H9 (cell line): Measurements from ENCODE around the gene SRC. TPM values are rescaled to one million over a fixed set of nuclear protein-coding genes. Genes with fewer than 3 reads are reported as not detected.

Experiments
- DNase-seq: peaks from one replicate; pipeline ENCODE4 v3.0.0-alpha.2; 2017
- H2AFZ ChIP-seq: one replicate; pipeline ENCODE4 v1.6.1; 2013; ENCODE audit warnings: mild to moderate bottlenecking, low read length, control low read depth, moderate library complexity
- H2AK5ac ChIP-seq: 2 replicates; pipeline ENCODE4 v1.6.1; 2013; ENCODE audit warnings: low read length, control low read depth, mixed read lengths; ENCODE audit not compliant: insufficient read length
- H2BK120ac ChIP-seq: one replicate; pipeline ENCODE4 v1.6.1; 2013; ENCODE audit warnings: low read depth, mild to moderate bottlenecking, low read length, control low read depth, inconsistent platforms; ENCODE audit not compliant: poor library complexity, severe bottlenecking
- H2BK12ac ChIP-seq: 2 replicates; pipeline ENCODE4 v1.6.1; 2013; ENCODE audit warnings: low read length, control low read depth, mixed read lengths, low read depth; ENCODE audit not compliant: insufficient read length
- H2BK15ac ChIP-seq: 2 replicates; pipeline ENCODE4 v1.6.1; 2013; ENCODE audit warnings: low read depth, low read length, control low read depth
- H2BK20ac ChIP-seq: one replicate; pipeline ENCODE4 v1.6.1; 2013; ENCODE audit warnings: low read depth, mild to moderate bottlenecking, low read length, control low read depth, inconsistent platforms; ENCODE audit not compliant: poor library complexity, severe bottlenecking
- H2BK5ac ChIP-seq: 2 replicates; pipeline ENCODE4 v1.6.1; 2013; ENCODE audit warnings: low read length, control low read depth, mixed read lengths; ENCODE audit not compliant: insufficient read length
- H3K14ac ChIP-seq: 2 replicates; pipeline ENCODE4 v1.6.1; 2013; ENCODE audit warnings: low read length, control low read depth; ENCODE audit not compliant: insufficient read depth
- H3K18ac ChIP-seq: 2 replicates; pipeline ENCODE4 v1.6.1; 2013; ENCODE audit warnings: low read depth, mild to moderate bottlenecking, mixed read lengths, low read length, control low read depth; ENCODE audit not compliant: insufficient read length
- H3K23ac ChIP-seq: 2 replicates; pipeline ENCODE4 v1.6.1; 2013; ENCODE audit warnings: low read length, control low read depth, mixed read lengths, low read depth; ENCODE audit not compliant: insufficient read length
- H3K23me2 ChIP-seq: 2 replicates; pipeline ENCODE4 v1.6.1; 2013; ENCODE audit warnings: low read depth, mild to moderate bottlenecking, mixed read lengths, low read length, control low read depth; ENCODE audit not compliant: insufficient read length, poor library complexity, severe bottlenecking
- H3K27ac ChIP-seq: 2 replicates; pipeline ENCODE4 v1.5.1; 2013; ENCODE audit warnings: low read length, control low read depth, mixed read lengths, low read depth; ENCODE audit not compliant: insufficient read length
- H3K27me3 ChIP-seq: 2 replicates; pipeline ENCODE4 v1.6.1; 2013; ENCODE audit warnings: low read length, control low read depth, inconsistent platforms; ENCODE audit not compliant: insufficient read depth
- H3K4ac ChIP-seq: 2 replicates; pipeline ENCODE4 v1.6.1; 2013; ENCODE audit warnings: low read depth, mild to moderate bottlenecking, control low read depth, inconsistent platforms, low read length, moderate library complexity
- H3K4me1 ChIP-seq: 2 replicates; pipeline ENCODE4 v1.6.1; 2013; ENCODE audit warnings: low read length, control low read depth, inconsistent platforms; ENCODE audit not compliant: insufficient read depth
- H3K4me2 ChIP-seq: 2 replicates; pipeline ENCODE4 v1.6.1; 2013; ENCODE audit warnings: low read length, control low read depth, mixed read lengths; ENCODE audit not compliant: insufficient read length, insufficient read depth
- H3K56ac ChIP-seq: 2 replicates; pipeline ENCODE4 v1.6.1; 2013; ENCODE audit warnings: low read depth, mild to moderate bottlenecking, mixed read lengths, low read length, control low read depth; ENCODE audit not compliant: insufficient read length
- H3K79me1 ChIP-seq: 2 replicates; pipeline ENCODE4 v1.6.1; 2013; ENCODE audit warnings: low read depth, mild to moderate bottlenecking, moderate library complexity, low read length, control low read depth, inconsistent platforms; ENCODE audit not compliant: insufficient read depth, poor library complexity, severe bottlenecking
- H3K79me2 ChIP-seq: 2 replicates; pipeline ENCODE4 v1.6.1; 2013; ENCODE audit warnings: low read length, control low read depth, inconsistent platforms; ENCODE audit not compliant: insufficient read depth
- H3K9ac ChIP-seq: 2 replicates; pipeline ENCODE4 v1.6.1; 2013; ENCODE audit warnings: low read length, control low read depth, mixed read lengths; ENCODE audit not compliant: insufficient read length; ENCODE audit errors: extremely low read depth
- H3K9me3 ChIP-seq: one replicate; pipeline ENCODE4 v1.6.1; 2013; ENCODE audit warnings: low read depth, low read length, inconsistent platforms; ENCODE audit not compliant: control insufficient read depth
- H3T11ph ChIP-seq: one replicate; pipeline ENCODE4 v1.6.1; 2013; ENCODE audit warnings: mild to moderate bottlenecking, low read length, control low read depth, inconsistent platforms
- H4K20me1 ChIP-seq: one replicate; pipeline ENCODE4 v1.6.1; 2013; ENCODE audit not compliant: control insufficient read depth, insufficient read length, insufficient read depth
- H4K5ac ChIP-seq: 2 replicates; pipeline ENCODE4 v1.6.1; 2013; ENCODE audit warnings: low read depth, mild to moderate bottlenecking, mixed read lengths, low read length, control low read depth; ENCODE audit not compliant: insufficient read length
- H4K8ac ChIP-seq: replicated peaks from 2 replicates; pipeline ENCODE4 v1.6.1; 2013; ENCODE audit warnings: low read length, control low read depth, mixed read lengths, low read depth; ENCODE audit not compliant: insufficient read length
- H4K91ac ChIP-seq: 2 replicates; pipeline ENCODE4 v1.6.1; 2013; ENCODE audit warnings: low read depth, mild to moderate bottlenecking, moderate library complexity, mixed read lengths, low read length, control low read depth; ENCODE audit not compliant: insufficient read length
- H3K27ac Mint-ChIP-seq, 3 experiments: 2 replicates in 2 of 3; 3 replicates in 1 of 3; pipeline ENCODE4 v1.8.0; 2020 to 2021; ENCODE audit warnings: mixed read lengths in 3 of 3, mild to moderate bottlenecking in 1 of 3, moderate library complexity in 1 of 3
- H3K27me3 Mint-ChIP-seq: 2 replicates; pipeline ENCODE4 v1.8.0; 2021; ENCODE audit warnings: low read depth, mild to moderate bottlenecking, moderate library complexity, mixed read lengths
- H3K36me3 Mint-ChIP-seq, 3 experiments: 2 replicates in 2 of 3; 3 replicates in 1 of 3; pipeline ENCODE4 v1.8.0; 2020 to 2021; ENCODE audit warnings: low read depth in 3 of 3, mixed read lengths in 3 of 3; ENCODE audit not compliant: insufficient read depth in 1 of 3
- H3K4me1 Mint-ChIP-seq, 2 experiments: 2 replicates each; pipeline ENCODE4 v1.8.0; 2020; ENCODE audit warnings: mixed read lengths in 2 of 2
- H3K4me3 Mint-ChIP-seq, 2 experiments: 2 replicates in 1 of 2; 3 replicates in 1 of 2; pipeline ENCODE4 v1.8.0; 2020 to 2021; ENCODE audit warnings: mild to moderate bottlenecking in 2 of 2, mixed read lengths in 2 of 2, moderate library complexity in 1 of 2
- H3K9me3 Mint-ChIP-seq, 2 experiments: 2 replicates in 1 of 2; 3 replicates in 1 of 2; pipeline ENCODE4 v1.8.0; 2020; ENCODE audit warnings: mild to moderate bottlenecking in 2 of 2, mixed read lengths in 2 of 2, moderate library complexity in 1 of 2
- CTCF ChIP-seq: fragments of 200-600 bp; sonication (generic); conservative IDR thresholded peaks from 3 replicates; pipeline ENCODE4 v1.8.0; 2021; ENCODE audit warnings: antibody characterized with exemption, mild to moderate bottlenecking
- WGBS: extraction: QIAGEN DNeasy Blood & Tissue Kit; methylation state at CpG from one replicate; pipeline ENCODE4 v1.1.7; 2013; ENCODE audit warnings: missing lambda C conversion rate, low lambda C conversion rate, mixed read lengths; ENCODE audit not compliant: insufficient read length; ENCODE audit errors: extremely low coverage; 5-methylcytosine and 5-hydroxymethylcytosine counted together
- total RNA-seq: library from RNA; stranded (reverse); gene quantifications from 2 replicates; pipeline ENCODE4 v1.2.1, GENCODE V29; 2021

The SRC gene
- total RNA-seq, 1 experiment from 2014 or later, result 44.5 TPM

GRCh38 chr20:37314617-37315016 lies 31.3 kb upstream of the SRC start:
- DNase-seq, result no peak
- H3K4me2 ChIP-seq, result no peak overlapping the region
- Mint-ChIP-seq H3K27ac (peak overlapping the region; percentile 26 to 87 (median 56); a peak in 5 of 7 replicates), H3K9me3 (no peaks in the 10 kb centered on the region), H3K27me3 (no peaks in the 10 kb centered on the region; the same call in 1 of the 2 replicates), H3K36me3 (peaks cover 4 to 26% (median 25%) of the 10 kb centered on the region in 3 experiments; a peak in 5 of 7 replicates), H3K4me3 (no peak overlapping the region), H3K4me1 (peaks cover 53 to 66% of the 10 kb centered on the region in 2 experiments)
- H3K9ac ChIP-seq, result no peak overlapping the region
- H3K56ac ChIP-seq, result no peak overlapping the region
- no peaks in the 10 kb centered on the region for H3K23me2 ChIP-seq
- no peak overlapping the region for H3K4ac ChIP-seq
- no peak overlapping the region for H3K23ac ChIP-seq
- TF ChIP-seq CTCF, result no peak
- H3T11ph ChIP-seq, result no peak overlapping the region
- no peaks in the 10 kb centered on the region for H3K27me3 ChIP-seq
- no peak overlapping the region for H2AK5ac ChIP-seq
- H3K27ac ChIP-seq, result no peak overlapping the region
- H3K79me2 ChIP-seq, result no peaks in the 10 kb centered on the region; the same call in 1 of the 2 replicates
- no CpG with 5 or more reads among the region's 7 CpGs for WGBS
- H2BK12ac ChIP-seq, result no peak overlapping the region
- H3K14ac ChIP-seq, result no peak overlapping the region; the same call in 1 of the 2 replicates
- no peak overlapping the region for H2BK5ac ChIP-seq
- no peaks in the 10 kb centered on the region for H3K79me1 ChIP-seq
- no peak overlapping the region for H4K5ac ChIP-seq
- H4K8ac ChIP-seq, result no peak overlapping the region
- no peak overlapping the region for H2BK120ac ChIP-seq
- H3K18ac ChIP-seq, result no peak overlapping the region
- no peak overlapping the region for H2AFZ ChIP-seq
- no peaks in the 10 kb centered on the region for H4K20me1 ChIP-seq
- no peaks in the 10 kb centered on the region for H3K9me3 ChIP-seq
- no peak overlapping the region for H2BK15ac ChIP-seq
- H2BK20ac ChIP-seq, result no peak overlapping the region
- H4K91ac ChIP-seq, result no peak overlapping the region
- H3K4me1 ChIP-seq, result peaks cover 6% of the 10 kb centered on the region; the same call in 1 of the 2 replicates
